ENCODE results near the gene NME5.

GRCh38 chr5:138083702-138084101, 55.5 kb downstream of the NME5 start, which contains the start of gene WNT8A:
- no peak for TF ChIP-seq CTCF (IDR thresholded peaks at IDR 0.05; ENCODE audit: low read depth, low read length, poor library complexity, severe bottlenecking)
- TF ChIP-seq EZH2phosphoT487 (IDR thresholded peaks at IDR 0.05; ENCODE audit: borderline replicate concordance, low read length), result no peak
